Loucy (cell line): ENCODE data around the gene SLC16A5.

ENCODE experiments used
- EZH2phosphoT487 ChIP-seq: fragments of 200-600 bp; IDR thresholded peaks from 2 replicates; pipeline ENCODE4 v1.6.1; 2018; ENCODE audit warnings: antibody characterized with exemption, mild to moderate bottlenecking, moderate library complexity, borderline replicate concordance
- TF ChIP-seq, protein P1 (sequence below): fragments of 200-600 bp; sonication (generic); conservative IDR thresholded peaks from 2 replicates; pipeline ENCODE4 v1.5.1; 2014; ENCODE audit warnings: mild to moderate bottlenecking, antibody characterized with exemption, low read length

DNA sequence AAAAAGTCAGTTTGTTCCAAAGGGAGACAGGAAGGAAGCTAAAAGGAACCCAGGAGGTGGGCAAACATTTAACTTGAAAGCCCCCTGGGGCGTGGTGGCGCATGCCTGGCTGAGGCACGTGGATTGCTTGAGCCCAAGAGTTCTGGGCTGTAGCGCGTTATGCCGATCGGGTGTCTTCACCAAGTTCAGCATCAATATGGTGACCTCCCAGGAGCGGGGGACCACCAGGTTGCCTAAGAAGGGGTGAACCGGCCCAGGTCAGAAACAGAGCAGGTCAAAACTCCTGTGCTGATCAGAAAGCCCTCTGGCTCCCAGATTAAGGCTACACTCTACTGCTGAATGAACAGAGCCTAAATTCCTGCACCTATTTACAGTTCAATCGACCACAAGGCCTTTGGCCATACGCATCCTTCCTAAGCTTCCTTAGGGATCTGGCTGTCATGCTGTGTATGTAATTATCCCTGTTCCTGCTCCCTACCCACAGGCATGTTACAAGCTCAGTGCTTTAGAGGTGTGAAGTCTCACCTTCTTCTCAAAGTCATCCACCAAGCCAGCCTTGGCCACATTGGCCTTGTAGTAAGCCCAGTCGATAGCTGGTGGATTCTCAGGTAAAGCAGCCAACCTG lies 46.0 kb upstream of the SLC16A5 start:
- TF ChIP-seq, protein P1, sequence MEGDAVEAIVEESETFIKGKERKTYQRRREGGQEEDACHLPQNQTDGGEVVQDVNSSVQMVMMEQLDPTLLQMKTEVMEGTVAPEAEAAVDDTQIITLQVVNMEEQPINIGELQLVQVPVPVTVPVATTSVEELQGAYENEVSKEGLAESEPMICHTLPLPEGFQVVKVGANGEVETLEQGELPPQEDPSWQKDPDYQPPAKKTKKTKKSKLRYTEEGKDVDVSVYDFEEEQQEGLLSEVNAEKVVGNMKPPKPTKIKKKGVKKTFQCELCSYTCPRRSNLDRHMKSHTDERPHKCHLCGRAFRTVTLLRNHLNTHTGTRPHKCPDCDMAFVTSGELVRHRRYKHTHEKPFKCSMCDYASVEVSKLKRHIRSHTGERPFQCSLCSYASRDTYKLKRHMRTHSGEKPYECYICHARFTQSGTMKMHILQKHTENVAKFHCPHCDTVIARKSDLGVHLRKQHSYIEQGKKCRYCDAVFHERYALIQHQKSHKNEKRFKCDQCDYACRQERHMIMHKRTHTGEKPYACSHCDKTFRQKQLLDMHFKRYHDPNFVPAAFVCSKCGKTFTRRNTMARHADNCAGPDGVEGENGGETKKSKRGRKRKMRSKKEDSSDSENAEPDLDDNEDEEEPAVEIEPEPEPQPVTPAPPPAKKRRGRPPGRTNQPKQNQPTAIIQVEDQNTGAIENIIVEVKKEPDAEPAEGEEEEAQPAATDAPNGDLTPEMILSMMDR = no peak
- no peak for TF ChIP-seq EZH2phosphoT487
